Endothelial cell of umbilical vein (primary cell): ENCODE results near the gene GABBR2. TPM values are rescaled to one million over a fixed set of nuclear protein-coding genes. Genes with fewer than 3 reads are reported as not detected.

ENCODE experiments used
- BruUV-seq: library from RNA; stranded (reverse); fragments of 400-500 nt; replicated peaks from 2 replicates; lab custom pipeline; 2021; lab: Mats Ljungman, UMichigan
- CTCF ChIA-PET: fragments of 300-600, 350-600 bp; sonication (Branson Sonifier 250); formaldehyde crosslinking; loops from one replicate; lab custom pipeline; 2021; ENCODE audit warnings: antibody characterized with exemption, inconsistent platforms; lab: Charles Lee
- POLR2A ChIA-PET: fragments of 300-600, 350-600 bp; sonication (Branson Sonifier 250); formaldehyde crosslinking; loops from one replicate; lab custom pipeline; 2021; ENCODE audit warnings: antibody characterized with exemption, inconsistent platforms; lab: Charles Lee
- DNase-seq: peaks from one replicate; pipeline ENCODE4 v3.0.0-alpha.2; 2011; ENCODE audit warnings: low read depth, low spot score
- FAIRE-seq: peaks from 2 replicates; lab custom pipeline; 2011; peaks lifted over from hg19 to GRCh38; lab: Jason Lieb, UNC
- H2AFZ ChIP-seq: 2 replicates; pipeline ENCODE4 v1.6.0; 2012; ENCODE audit warnings: low read depth, low read length, control low read depth, inconsistent platforms
- H3K27ac ChIP-seq: 2 replicates; pipeline ENCODE4 v1.5.1; 2011; ENCODE audit warnings: low read depth, mild to moderate bottlenecking, control low read depth, low read length, moderate library complexity; ENCODE audit not compliant: insufficient read depth
- H3K27me3 ChIP-seq, 2 experiments: 2 replicates each; pipeline versions ENCODE4 v1.6.0 to v1.6.1; 2011; ENCODE audit warnings: low read length in 2 of 2, mixed read lengths in 1 of 2; ENCODE audit not compliant: control insufficient read depth in 2 of 2, insufficient read depth in 2 of 2
- H3K36me3 ChIP-seq, 2 experiments: 2 replicates in 1 of 2; 3 replicates in 1 of 2; pipeline ENCODE4 v1.5.1; 2011; ENCODE audit warnings: low read length in 2 of 2, mild to moderate bottlenecking in 1 of 2, moderate library complexity in 1 of 2; ENCODE audit not compliant: control insufficient read depth in 2 of 2, insufficient read depth in 2 of 2; ENCODE audit errors: extremely low read depth in 1 of 2
- H3K4me1 ChIP-seq: 3 replicates; pipeline ENCODE4 v1.5.1; 2011; ENCODE audit warnings: mild to moderate bottlenecking, low read length; ENCODE audit not compliant: control insufficient read depth, insufficient read depth; ENCODE audit errors: extremely low read depth
- H3K4me2 ChIP-seq: 2 replicates; pipeline ENCODE4 v1.6.1; 2011; ENCODE audit warnings: low read length, control low read depth, mixed read lengths; ENCODE audit not compliant: insufficient read depth
- H3K4me3 ChIP-seq, 3 experiments: fragments of 200-600 bp in 1 of 3; sonication (generic), shearing (Covaris generic) in 1 of 3; replicated peaks in 1 of 3; 2 replicates each; pipeline ENCODE4 v1.5.1; 2011 to 2016; ENCODE audit warnings: control low read depth in 3 of 3, low read length in 3 of 3, mild to moderate bottlenecking in 2 of 3, inconsistent platforms in 1 of 3, low read depth in 1 of 3, moderate library complexity in 1 of 3; ENCODE audit not compliant: insufficient read depth in 1 of 3
- H3K79me2 ChIP-seq: 2 replicates; pipeline ENCODE4 v1.6.0; 2012; ENCODE audit warnings: low read length, inconsistent platforms; ENCODE audit not compliant: control insufficient read depth, insufficient read depth
- H3K9ac ChIP-seq: replicated peaks from 2 replicates; pipeline ENCODE3; 2011; ENCODE audit warnings: low read length, control low read depth; ENCODE audit not compliant: insufficient read depth; ENCODE audit errors: extremely low read depth
- H3K9me1 ChIP-seq: replicated peaks from 3 replicates; pipeline ENCODE4 v1.6.0; 2011; ENCODE audit warnings: mild to moderate bottlenecking, low read length; ENCODE audit not compliant: control insufficient read depth, insufficient read depth; ENCODE audit errors: extremely low read depth
- H3K9me3 ChIP-seq: replicated peaks from 2 replicates; pipeline ENCODE4 v1.5.1; 2012; ENCODE audit warnings: low read length, inconsistent platforms; ENCODE audit not compliant: control insufficient read depth, insufficient read depth
- H4K20me1 ChIP-seq: replicated peaks from 2 replicates; pipeline ENCODE3; 2011; ENCODE audit warnings: mild to moderate bottlenecking, low read length; ENCODE audit not compliant: control insufficient read depth, insufficient read depth; ENCODE audit errors: extremely low read depth
- CTCF ChIP-seq, 2 donors: IDR thresholded peaks; 1 replicate in 1 of 2; 2 replicates in 1 of 2; pipeline ENCODE4 v1.5.1; 2011; ENCODE audit warnings: low read length in 2 of 2, mild to moderate bottlenecking in 2 of 2, moderate library complexity in 2 of 2, control low read depth in 1 of 2, inconsistent platforms in 1 of 2, low read depth in 1 of 2; ENCODE audit not compliant: insufficient read depth in 1 of 2; ENCODE audit errors: extremely low read depth in 1 of 2
- EZH2 ChIP-seq: IDR thresholded peaks from 2 replicates; pipeline ENCODE4 v1.6.1; 2012; ENCODE audit warnings: borderline replicate concordance, low read depth, mild to moderate bottlenecking, moderate library complexity, low read length, inconsistent platforms; ENCODE audit not compliant: severe bottlenecking
- FOS ChIP-seq: IDR thresholded peaks from 2 replicates; pipeline ENCODE4 v1.6.1; 2011; ENCODE audit warnings: mild to moderate bottlenecking, low read length, moderate library complexity, borderline replicate concordance; ENCODE audit not compliant: insufficient read depth
- GATA2 ChIP-seq: IDR thresholded peaks from 2 replicates; pipeline ENCODE4 v1.7.0; 2011; ENCODE audit warnings: low read depth, mild to moderate bottlenecking, moderate library complexity, mixed read lengths, low read length; ENCODE audit not compliant: insufficient read length, insufficient read depth
- JUN ChIP-seq: IDR thresholded peaks from 2 replicates; pipeline ENCODE4 v1.6.1; 2011; ENCODE audit warnings: borderline replicate concordance, low read depth; ENCODE audit not compliant: insufficient read length, insufficient read depth
- MAX ChIP-seq: IDR thresholded peaks from 2 replicates; pipeline ENCODE4 v1.6.1; 2011; ENCODE audit not compliant: insufficient read depth, insufficient read length
- MYC ChIP-seq: IDR thresholded peaks from one replicate; pipeline ENCODE4 v1.6.1; 2011; ENCODE audit warnings: mild to moderate bottlenecking, low read depth, low read length
- POLR2AphosphoS5 ChIP-seq: IDR thresholded peaks from 2 replicates; pipeline ENCODE4 v1.6.1; 2012; ENCODE audit warnings: low read depth, mild to moderate bottlenecking, control low read depth, low read length, moderate library complexity; ENCODE audit not compliant: insufficient read depth
- dilution Hi-C: fragments of 300-500 bp; cut with MboI; formaldehyde crosslinking; loops from one replicate; pipeline ENCODE4 v1.15.0; 2019; ENCODE audit warnings: low sequenced_read_pairs; ENCODE audit not compliant: extremely low pct_ligation_motif_present
- intact Hi-C: fragments of 100-400 bp; cut with micrococcal nuclease; formaldehyde crosslinking; loops from one replicate; pipeline ENCODE4 v1.10.0; 2022
- polyA plus RNA-seq, 4 experiments: library from polyadenylated mRNA; depleted of rRNA in 3 of 4; stranded (reverse) in 3 of 4; unstranded in 1 of 4; fragments of >200 nt; gene quantifications; 2 replicates each; pipeline versions ENCODE4 v1.2.1 to v1.2.3, GENCODE V29; 2011 to 2012; ENCODE audit warnings: missing spikeins in 1 of 4
- total RNA-seq: library from RNA; stranded (reverse); gene quantifications from 2 replicates; pipeline ENCODE4 v1.2.3, GENCODE V29; 2021

The GABBR2 gene
- total and polyA plus RNA-seq, 2 donors (not counting 3 experiments of a cell fraction or from before 2014, with no cell fraction given) = 1.1 to 9.2 TPM

- TF ChIP-seq MYC = no peak
- TF ChIP-seq MAX = no peak
- TF ChIP-seq POLR2AphosphoS5 = no peak
- no peak for TF ChIP-seq GATA2
- TF ChIP-seq FOS = no peak
- no peak for TF ChIP-seq JUN
- TF ChIP-seq EZH2 = no peak
- no peak for TF ChIP-seq CTCF (IDR thresholded peaks at IDR 0.05; ENCODE audit: extremely low read depth in 1 of 2, insufficient read depth in 1 of 2, low read depth in 1 of 2, low read length in 2 of 2)
- Histone ChIP-seq H3K27ac (no peak overlapping the region), H3K4me2 (no peak overlapping the region), H3K4me3 (no peak overlapping the region), H3K9me3 (no peaks in the 10 kb centered on the region), H4K20me1 (no peaks in the 10 kb centered on the region), H3K36me3 (no peaks in the 10 kb centered on the region), H3K9me1 (no peaks in the 10 kb centered on the region), H3K27me3 (no peaks in the 10 kb centered on the region), H2AFZ (no peak overlapping the region), H3K79me2 (no peaks in the 10 kb centered on the region), H3K9ac (no peak overlapping the region), H3K4me1 (peaks cover 21% of the 10 kb centered on the region)
- BruUV-seq = no TSS peak
- intact Hi-C loops (no loop called here), dilution Hi-C loops (no loop called here)
- DNase-seq = no peak
- POLR2A ChIA-PET = no interaction called here
- CTCF ChIA-PET = no interaction called here
- FAIRE-seq = no peak
Measured at GRCh38 chr9:98516897-98517503, 191.7 kb downstream of the GABBR2 start.
